ENCODE data around the gene TPI1.

DNA sequence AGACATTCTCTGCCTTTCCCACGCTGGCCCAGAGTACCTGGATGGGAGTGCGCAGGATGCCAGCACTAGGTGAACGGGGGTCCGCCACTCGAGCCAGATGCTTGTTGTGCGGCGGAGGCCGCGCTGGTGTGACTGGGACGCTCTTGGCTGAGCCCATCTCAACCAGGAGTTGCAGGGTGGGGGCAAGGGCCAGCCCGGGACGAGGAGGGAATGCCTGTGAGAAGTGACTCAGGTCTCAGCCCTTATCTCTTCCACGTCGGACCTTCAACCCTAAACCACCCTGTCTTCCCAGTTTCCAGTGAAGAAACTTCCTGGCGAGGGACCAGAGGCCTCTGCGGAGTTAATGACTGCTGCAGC, 16.6 kb upstream of the TPI1 start:
- TF ChIP-seq POLR2AphosphoS5 (IDR thresholded peaks at IDR 0.05; ENCODE audit: low read depth, low read length), result no peak
- no peak for TF ChIP-seq POLR2A (IDR thresholded peaks at IDR 0.05; ENCODE audit: low read depth, low read length)
